ENCODE measurements around the gene RGS14.
"Not testable (repeated sequence)": the region's sequence is repeated elsewhere in the genome, so short reads cannot be mapped to it uniquely, and the experiment has no call there.

Gene RGS14

DNA sequence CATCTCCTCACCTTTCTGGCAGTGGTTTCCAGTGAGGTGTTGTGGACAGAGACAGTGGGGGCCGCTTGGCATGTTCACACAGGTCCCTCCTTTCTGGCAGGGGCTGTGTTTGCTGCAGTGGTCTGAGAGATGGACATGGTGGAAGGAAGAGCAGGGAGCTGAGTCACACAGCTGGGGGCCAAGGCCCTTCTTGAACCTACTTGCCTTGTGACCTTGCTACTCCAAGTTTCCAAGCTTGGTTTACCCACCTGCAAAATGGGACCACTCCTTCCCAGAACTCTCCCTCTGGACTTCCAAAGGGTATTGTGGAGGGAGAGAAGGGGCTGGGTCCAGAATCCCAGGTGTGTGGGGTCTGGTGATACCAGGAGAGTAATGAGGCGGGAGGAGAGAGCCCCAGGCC lies 47.6 kb downstream of the RGS14 start:
- DNase-seq, result no peak

DNA sequence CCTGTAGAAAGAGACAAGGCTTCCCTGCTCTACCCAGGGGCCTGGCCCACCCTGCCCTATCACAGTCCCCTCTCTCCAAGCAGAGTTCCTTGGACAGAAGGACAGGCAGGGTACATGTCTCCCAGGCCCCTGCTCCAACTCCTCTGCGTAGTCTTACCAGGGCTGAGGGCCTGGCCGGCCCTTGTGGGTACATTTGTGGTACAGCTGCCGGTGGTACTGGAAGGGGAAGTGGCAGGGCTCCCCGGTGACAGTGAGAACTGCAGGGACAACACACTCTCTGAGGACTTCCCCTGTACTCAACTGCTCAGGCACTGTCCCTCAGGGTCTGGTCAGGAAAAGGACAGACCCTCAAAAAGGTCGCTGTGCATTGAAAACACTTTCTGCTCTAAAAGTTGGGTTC lies 48.1 kb downstream of the RGS14 start:
- no peak for DNase-seq

DNA sequence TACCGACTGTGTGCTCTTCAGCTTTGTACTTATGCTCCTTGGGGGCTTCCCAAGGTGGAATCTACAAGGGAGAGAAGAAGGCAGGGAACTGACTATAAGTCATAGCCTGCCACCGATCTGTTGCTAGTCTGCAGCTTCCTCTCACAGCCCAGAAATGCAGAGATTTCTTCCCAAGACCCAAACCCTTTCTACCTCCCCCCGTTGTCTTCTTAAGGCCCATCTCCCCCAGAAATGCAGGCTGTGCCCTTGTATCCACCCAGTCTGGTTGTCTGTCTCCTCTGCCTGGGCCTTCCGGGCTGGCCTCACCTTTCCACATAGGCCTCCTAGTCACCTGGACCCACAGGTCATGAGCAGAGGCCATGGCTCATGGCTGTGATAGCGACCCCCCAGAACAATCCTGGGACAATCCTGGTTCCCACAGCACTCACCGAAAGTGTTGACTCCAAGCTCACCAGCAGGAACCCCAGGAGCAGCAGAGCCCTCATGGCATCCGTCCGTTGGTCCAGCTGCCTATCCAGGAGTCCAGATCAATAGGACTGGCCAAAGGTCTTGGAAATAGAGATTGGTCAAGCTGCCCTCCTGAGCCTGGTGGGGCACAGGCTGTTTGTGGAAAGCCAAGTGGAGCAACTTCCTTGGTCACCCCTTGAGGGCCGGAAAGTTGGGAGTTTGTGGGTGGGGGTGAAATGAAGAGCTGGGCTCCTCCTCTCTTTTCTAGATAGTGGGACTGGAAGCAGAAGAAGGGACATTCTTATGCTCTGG lies 51.5 kb downstream of the RGS14 start, which contains the start of gene F12:
TSS of gene F12 (minus strand) at position 522 of the 759 bp plus-strand sequence. CDS start at position 485, 37 bp downstream.
- no peak for DNase-seq

DNA sequence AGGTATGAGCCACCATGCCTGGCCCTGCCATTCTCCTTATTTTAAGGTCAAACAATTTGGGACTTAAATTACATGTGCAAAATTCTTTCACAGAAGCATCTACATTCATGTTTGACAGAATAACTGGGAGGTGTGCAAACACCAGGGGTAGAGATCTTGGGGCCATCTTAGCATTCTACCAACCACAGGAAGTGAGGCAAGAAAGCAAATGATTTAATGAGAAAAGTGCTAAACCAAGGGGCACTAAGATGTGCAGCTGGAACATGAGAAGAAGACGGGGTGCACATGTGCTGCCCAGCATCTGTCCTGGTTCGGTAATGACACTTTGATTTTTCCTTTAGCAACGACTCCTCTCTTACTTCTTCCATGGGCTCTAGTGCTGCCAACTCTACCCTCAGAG lies 52.9 kb downstream of the RGS14 start:
- no peak for DNase-seq

DNA sequence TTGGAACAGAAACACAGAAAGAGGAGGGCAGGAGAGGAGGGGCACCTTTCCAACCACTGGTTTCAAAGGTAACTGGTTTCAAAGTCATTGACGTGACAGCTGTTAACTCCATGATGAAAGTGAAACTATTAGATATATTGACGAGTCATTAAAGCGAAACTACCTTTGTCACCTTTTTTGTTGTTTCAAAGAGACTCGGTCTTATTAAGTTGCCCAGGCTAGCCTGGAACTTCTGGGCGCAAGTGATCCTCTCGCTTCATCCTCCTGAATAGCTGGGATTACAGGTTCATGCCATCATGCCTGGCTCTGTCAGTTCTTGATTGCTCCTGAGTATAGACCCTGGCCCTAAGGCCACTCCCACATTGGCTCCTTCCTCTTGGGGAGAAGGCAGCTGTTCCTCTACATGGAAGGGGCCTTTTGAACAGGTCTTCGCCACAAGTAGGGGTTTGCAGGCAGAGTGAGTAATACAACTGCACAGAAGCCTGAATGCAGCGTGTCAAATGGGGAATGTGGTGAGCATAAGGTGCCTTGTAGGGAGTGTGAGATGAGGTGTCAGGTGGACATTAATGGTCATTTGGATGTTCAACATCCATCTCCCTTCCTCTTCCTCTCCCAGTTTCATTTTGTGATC lies 55.0 kb downstream of the RGS14 start:
- DNase-seq, result no peak

DNA sequence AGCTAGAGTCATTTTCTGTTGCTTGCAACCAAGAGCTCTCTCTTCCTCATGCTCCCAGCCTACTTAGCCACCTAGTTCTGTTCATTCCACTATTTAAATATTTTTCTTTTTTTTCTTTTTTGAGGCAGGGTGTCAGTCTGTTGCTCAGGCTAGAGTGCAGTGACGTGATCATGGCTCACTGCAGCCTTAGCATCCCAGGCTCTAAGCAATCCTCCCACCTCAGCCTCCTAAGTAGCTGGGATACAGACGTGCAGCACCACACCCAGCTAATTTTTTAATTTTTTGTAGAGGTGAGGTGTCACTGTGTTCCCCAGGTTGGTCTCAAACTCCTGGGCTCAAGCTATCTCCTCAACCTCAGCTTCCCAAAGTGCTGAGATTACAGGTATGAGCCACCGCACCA lies 56.8 kb downstream of the RGS14 start:
- no peak for DNase-seq

DNA sequence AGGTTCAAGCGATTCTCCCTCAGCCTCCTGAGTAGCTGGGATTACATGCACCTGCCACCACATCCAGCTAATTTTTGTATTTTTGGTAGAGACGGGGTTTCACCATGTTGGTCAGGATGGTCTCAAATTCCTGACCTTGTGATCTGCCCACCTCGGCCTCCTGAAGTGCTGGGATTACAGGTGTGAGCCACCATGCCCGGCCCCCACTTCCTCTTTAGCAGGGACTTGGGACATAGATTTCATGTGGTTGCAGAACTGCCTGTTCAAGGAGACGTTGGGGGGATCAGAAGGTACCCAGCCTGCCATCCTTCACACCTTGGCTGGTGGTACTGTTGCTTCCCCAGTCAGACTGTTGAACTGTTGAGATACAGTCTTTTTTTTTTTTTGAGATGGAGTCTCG lies 59.4 kb downstream of the RGS14 start:
- DNase-seq, result not testable (repeated sequence)

DNA sequence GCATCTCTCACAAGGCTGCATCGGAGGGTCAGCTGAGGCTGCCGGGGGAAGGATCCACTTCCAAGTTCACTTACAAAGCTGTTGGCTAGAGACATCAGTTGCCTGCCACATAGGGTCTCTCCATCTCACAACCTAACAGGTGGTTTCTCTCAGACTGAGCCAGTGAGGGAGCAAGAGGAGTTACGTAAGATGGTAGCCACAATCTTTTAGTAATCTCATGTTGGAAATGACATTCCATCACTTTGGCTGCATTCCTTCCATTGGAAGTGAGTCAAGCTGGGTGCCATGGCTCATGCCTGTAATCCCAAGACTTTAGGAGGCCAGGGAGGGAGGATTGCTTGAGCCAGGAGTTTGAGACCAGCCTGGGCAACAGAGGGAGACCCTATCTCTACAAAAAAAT lies 61.3 kb downstream of the RGS14 start:
- no peak for DNase-seq

DNA sequence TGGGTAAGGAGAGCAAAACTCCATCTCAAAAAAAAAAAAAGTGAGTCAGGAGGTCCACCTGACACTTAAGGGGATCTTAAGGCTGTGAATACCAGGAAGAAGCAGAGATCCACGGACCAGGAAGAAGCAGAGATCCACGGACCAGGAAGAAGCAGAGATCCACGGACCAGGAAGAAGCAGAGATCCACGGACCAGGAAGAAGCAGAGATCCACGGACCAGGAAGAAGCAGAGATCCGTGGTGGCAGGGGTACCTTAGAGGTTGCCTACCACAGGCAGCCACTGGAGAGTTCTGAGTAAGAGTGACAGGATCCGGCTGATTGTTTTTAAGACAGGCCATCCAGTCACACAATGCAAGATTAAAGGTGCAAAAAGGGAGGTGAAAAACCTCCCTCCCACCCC lies 62.7 kb downstream of the RGS14 start:
- not testable (repeated sequence) for DNase-seq

DNA sequence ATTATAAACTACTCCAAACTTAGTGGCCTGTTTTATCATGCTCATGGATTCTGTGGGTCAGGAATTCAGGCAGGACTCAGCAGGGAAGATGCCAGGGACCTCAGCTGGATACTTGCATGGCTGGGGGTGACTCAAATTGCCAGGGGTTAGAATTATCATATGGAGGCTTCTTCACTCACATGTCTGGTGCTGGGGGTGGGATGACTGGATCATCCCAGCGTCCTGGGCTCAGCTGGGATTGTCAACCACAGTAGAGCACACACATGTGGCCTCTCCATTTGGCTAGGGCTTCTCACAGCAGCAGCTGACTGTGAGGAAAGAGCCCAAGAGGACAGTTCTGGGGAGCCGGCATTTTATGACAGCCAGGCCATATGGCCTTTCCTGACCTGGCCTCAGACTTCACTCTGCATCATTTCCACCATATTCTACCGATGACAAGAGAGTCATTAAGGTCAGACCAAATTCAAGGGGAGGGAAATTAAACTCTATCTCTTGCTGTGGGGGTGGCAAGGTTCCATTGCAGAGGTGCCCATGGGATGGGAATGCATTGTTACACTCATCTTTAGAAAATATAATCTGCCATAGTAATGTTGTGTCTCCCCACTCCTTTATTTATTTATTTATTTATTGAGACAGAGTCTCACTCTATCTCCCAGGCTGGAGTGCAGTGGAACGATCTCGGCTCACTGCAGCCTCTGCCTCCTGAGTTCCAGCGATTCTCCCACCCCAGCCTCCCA lies 63.5 kb downstream of the RGS14 start:
- no peak for DNase-seq
